NCI-H128 (cell line): ENCODE data around the gene GPC5.
"Not testable (repeated sequence)": the region's sequence is repeated elsewhere in the genome, so short reads cannot be mapped to it uniquely, and the experiment has no call there.

Experiments used
- DNase-seq: peaks from one replicate; lab custom pipeline; 2025; ENCODE audit not compliant: unreplicated experiment; lab: John Stamatoyannopoulos, UW

The GPC5 gene

GRCh38 chr13:92898946-92899345 lies 1500.5 kb downstream of the GPC5 start:
- not testable (repeated sequence) for DNase-seq

- DNase-seq, result no peak
Measured at GRCh38 chr13:92900446-92900845, 1502.0 kb downstream of the GPC5 start.

GRCh38 chr13:92901739-92902138 lies 1503.3 kb downstream of the GPC5 start:
- no peak for DNase-seq

- DNase-seq, result no peak
Measured at GRCh38 chr13:92912629-92913028, 1514.2 kb downstream of the GPC5 start.

GRCh38 chr13:92913840-92914239 lies 1515.4 kb downstream of the GPC5 start:
- DNase-seq, result no peak
